ENCODE data around the gene AIFM1. TPM values are rescaled to one million over a fixed set of nuclear protein-coding genes. Genes with fewer than 3 reads are reported as not detected.

Gene AIFM1
- polyA plus RNA-seq, 1 donor (not counting 4 experiments of a cell fraction or from before 2014, with no cell fraction given): 52.5 TPM

DNA sequence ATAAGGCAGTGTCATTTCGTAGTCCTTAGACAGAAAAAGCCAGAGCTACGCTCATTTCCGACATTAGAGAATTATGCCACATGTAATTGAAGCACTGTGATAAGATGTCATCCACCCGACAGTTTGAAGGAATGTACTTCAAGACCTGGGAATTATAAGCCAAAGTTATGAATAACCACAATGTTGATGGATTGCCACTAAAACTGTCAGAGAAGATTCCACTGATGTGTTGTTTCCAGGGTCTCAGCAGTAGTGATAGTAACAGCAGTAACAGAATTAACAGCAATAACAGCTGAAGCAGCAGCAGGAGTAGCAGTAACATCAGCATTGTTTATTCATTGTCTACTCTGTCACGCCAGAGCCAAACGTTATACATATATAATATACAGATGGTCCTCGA is 30.8 kb upstream of the AIFM1 start:
- Histone ChIP-seq H3K79me2 (ENCODE audit: control insufficient read depth, insufficient read depth, low read length) (no peaks in the 10 kb centered on the region), H3K27me3 (ENCODE audit: control insufficient read depth, extremely low read depth, insufficient read depth, low read length) (no peaks in the 10 kb centered on the region), H3K9ac (ENCODE audit: control insufficient read depth, extremely low read depth, insufficient read depth, low read length) (no peak overlapping the region), H3K27ac (ENCODE audit: control insufficient read depth, insufficient read depth, low read length) (no peak overlapping the region), H3K4me3 (ENCODE audit: control insufficient read depth in 2 of 3, extremely low read depth in 1 of 3, insufficient read depth in 2 of 3, low read depth in 1 of 3, low read length in 3 of 3) (no peak overlapping the region), H3K9me1 (ENCODE audit: control insufficient read depth, extremely low read depth, insufficient read depth, low read length) (no peaks in the 10 kb centered on the region), H3K4me1 (ENCODE audit: control insufficient read depth, extremely low read depth, insufficient read depth, low read length) (no peaks in the 10 kb centered on the region), H4K20me1 (ENCODE audit: control insufficient read depth, extremely low read depth, insufficient read depth, low read length) (no peaks in the 10 kb centered on the region), H3K9me3 (ENCODE audit: control insufficient read depth, low read depth, low read length) (no peaks in the 10 kb centered on the region), H3K4me2 (ENCODE audit: control insufficient read depth, extremely low read depth, insufficient read depth, low read depth, low read length) (no peak overlapping the region), H3K36me3 (ENCODE audit: control insufficient read depth in 2 of 2, extremely low read depth in 1 of 2, insufficient read depth in 2 of 2, low read length in 2 of 2) (no peaks in the 10 kb centered on the region), H2AFZ (ENCODE audit: control insufficient read depth, low read length) (no peak overlapping the region)
- DNase-seq (ENCODE audit: low read depth, low spot score): no peak
- FAIRE-seq: no peak
- TF ChIP-seq EZH2 (IDR thresholded peaks at IDR 0.05; ENCODE audit: low read length): no peak
- dilution Hi-C loops (cut with MboI; ENCODE audit: extremely low pct_ligation_motif_present, low sequenced_read_pairs): no loop called here

DNA sequence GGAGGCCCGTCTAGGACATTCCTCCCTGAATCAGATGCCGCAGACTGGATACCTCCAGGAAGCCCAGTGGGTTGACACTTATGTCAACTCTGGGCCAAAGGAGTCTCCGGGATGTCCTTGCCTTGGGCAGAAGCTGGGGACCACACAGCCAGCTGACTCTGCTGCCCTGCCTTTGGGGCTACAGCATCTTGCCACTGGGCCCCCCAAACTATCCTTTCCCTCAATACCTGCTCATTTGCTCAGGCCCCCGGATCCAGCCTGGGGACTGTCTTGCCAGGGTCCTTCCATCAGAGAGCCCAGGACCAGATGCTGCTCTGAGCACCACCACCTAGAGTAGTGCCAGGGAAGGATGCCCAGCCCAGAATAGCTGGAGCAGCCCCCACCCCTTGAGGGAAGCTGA is 25.2 kb upstream of the AIFM1 start:
- Histone ChIP-seq H3K9me1 (ENCODE audit: control insufficient read depth, extremely low read depth, insufficient read depth, low read length) (no peaks in the 10 kb centered on the region), H3K4me1 (ENCODE audit: control insufficient read depth, extremely low read depth, insufficient read depth, low read length) (no peaks in the 10 kb centered on the region), H3K4me2 (ENCODE audit: control insufficient read depth, extremely low read depth, insufficient read depth, low read depth, low read length) (no peak overlapping the region), H3K27ac (ENCODE audit: control insufficient read depth, insufficient read depth, low read length) (no peak overlapping the region), H3K36me3 (ENCODE audit: control insufficient read depth in 2 of 2, extremely low read depth in 1 of 2, insufficient read depth in 2 of 2, low read length in 2 of 2) (no peaks in the 10 kb centered on the region), H2AFZ (ENCODE audit: control insufficient read depth, low read length) (no peak overlapping the region), H3K9me3 (ENCODE audit: control insufficient read depth, low read depth, low read length) (no peaks in the 10 kb centered on the region), H3K4me3 (ENCODE audit: control insufficient read depth in 2 of 3, extremely low read depth in 1 of 3, insufficient read depth in 2 of 3, low read depth in 1 of 3, low read length in 3 of 3) (no peak overlapping the region), H4K20me1 (ENCODE audit: control insufficient read depth, extremely low read depth, insufficient read depth, low read length) (no peaks in the 10 kb centered on the region), H3K9ac (ENCODE audit: control insufficient read depth, extremely low read depth, insufficient read depth, low read length) (no peak overlapping the region), H3K79me2 (ENCODE audit: control insufficient read depth, insufficient read depth, low read length) (no peaks in the 10 kb centered on the region), H3K27me3 (ENCODE audit: control insufficient read depth, extremely low read depth, insufficient read depth, low read length) (no peaks in the 10 kb centered on the region)
- TF ChIP-seq, protein P1, sequence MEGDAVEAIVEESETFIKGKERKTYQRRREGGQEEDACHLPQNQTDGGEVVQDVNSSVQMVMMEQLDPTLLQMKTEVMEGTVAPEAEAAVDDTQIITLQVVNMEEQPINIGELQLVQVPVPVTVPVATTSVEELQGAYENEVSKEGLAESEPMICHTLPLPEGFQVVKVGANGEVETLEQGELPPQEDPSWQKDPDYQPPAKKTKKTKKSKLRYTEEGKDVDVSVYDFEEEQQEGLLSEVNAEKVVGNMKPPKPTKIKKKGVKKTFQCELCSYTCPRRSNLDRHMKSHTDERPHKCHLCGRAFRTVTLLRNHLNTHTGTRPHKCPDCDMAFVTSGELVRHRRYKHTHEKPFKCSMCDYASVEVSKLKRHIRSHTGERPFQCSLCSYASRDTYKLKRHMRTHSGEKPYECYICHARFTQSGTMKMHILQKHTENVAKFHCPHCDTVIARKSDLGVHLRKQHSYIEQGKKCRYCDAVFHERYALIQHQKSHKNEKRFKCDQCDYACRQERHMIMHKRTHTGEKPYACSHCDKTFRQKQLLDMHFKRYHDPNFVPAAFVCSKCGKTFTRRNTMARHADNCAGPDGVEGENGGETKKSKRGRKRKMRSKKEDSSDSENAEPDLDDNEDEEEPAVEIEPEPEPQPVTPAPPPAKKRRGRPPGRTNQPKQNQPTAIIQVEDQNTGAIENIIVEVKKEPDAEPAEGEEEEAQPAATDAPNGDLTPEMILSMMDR (optimal IDR thresholded peaks at IDR 0.05 in 1 of 3, IDR thresholded peaks at IDR 0.05 in 1 of 3, conservative IDR thresholded peaks at IDR 0.05 in 1 of 3; ENCODE audit: extremely low read depth in 1 of 3, insufficient read depth in 2 of 3, low read length in 3 of 3): no peak
- no peak for TF ChIP-seq EZH2 (IDR thresholded peaks at IDR 0.05; ENCODE audit: low read length)
- FAIRE-seq: no peak
- DNase-seq (ENCODE audit: low read depth, low spot score): no peak
- dilution Hi-C loops (cut with MboI; ENCODE audit: extremely low pct_ligation_motif_present, low sequenced_read_pairs): no loop called here

DNA sequence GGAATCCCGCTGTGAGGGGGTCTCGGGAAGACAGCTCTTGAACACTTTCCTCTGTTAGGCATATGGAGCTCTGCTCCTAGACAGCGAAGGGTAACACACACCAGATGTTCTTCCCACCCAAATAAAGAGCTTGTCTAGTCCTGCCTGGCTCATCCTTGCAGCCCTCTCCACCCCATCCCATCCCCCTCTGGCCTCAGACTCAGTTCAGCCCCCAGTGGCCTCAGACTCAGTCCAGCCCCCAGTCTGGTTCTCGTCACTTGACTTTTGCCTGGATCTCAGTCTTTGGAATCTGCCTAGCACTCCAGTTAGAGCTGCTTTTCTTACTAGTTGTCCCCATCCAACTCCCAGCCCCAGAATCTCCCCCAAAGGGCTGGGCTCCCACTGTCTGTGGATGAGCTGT is 21.0 kb upstream of the AIFM1 start:
- TF ChIP-seq, protein P1 (optimal IDR thresholded peaks at IDR 0.05 in 1 of 3, IDR thresholded peaks at IDR 0.05 in 1 of 3, conservative IDR thresholded peaks at IDR 0.05 in 1 of 3; ENCODE audit: extremely low read depth in 1 of 3, insufficient read depth in 2 of 3, low read length in 3 of 3): no peak
- TF ChIP-seq EZH2 (IDR thresholded peaks at IDR 0.05; ENCODE audit: low read length): no peak
- no peak for DNase-seq (ENCODE audit: low read depth, low spot score)
- dilution Hi-C loops (cut with MboI; ENCODE audit: extremely low pct_ligation_motif_present, low sequenced_read_pairs): no loop called here

More for the DNA sequence above, 21.0 kb upstream of the AIFM1 start:
- H3K9me3 ChIP-seq (ENCODE audit: control insufficient read depth, low read depth, low read length): no peaks in the 10 kb centered on the region
- no peaks in the 10 kb centered on the region for H3K27me3 ChIP-seq (ENCODE audit: control insufficient read depth, extremely low read depth, insufficient read depth, low read length)
- no peak for FAIRE-seq
- H3K4me3 ChIP-seq (ENCODE audit: control insufficient read depth in 2 of 3, extremely low read depth in 1 of 3, insufficient read depth in 2 of 3, low read depth in 1 of 3, low read length in 3 of 3): no peak overlapping the region
- peak overlapping the region; percentile 22 for H3K4me2 ChIP-seq (ENCODE audit: control insufficient read depth, extremely low read depth, insufficient read depth, low read depth, low read length)
- no peaks in the 10 kb centered on the region for H4K20me1 ChIP-seq (ENCODE audit: control insufficient read depth, extremely low read depth, insufficient read depth, low read length)
- no peak overlapping the region for H2AFZ ChIP-seq (ENCODE audit: control insufficient read depth, low read length)
- no peaks in the 10 kb centered on the region for H3K36me3 ChIP-seq (ENCODE audit: control insufficient read depth in 2 of 2, extremely low read depth in 1 of 2, insufficient read depth in 2 of 2, low read length in 2 of 2)
- H3K27ac ChIP-seq (ENCODE audit: control insufficient read depth, insufficient read depth, low read length): no peak overlapping the region
- no peaks in the 10 kb centered on the region for H3K9me1 ChIP-seq (ENCODE audit: control insufficient read depth, extremely low read depth, insufficient read depth, low read length)
- no peak overlapping the region for H3K9ac ChIP-seq (ENCODE audit: control insufficient read depth, extremely low read depth, insufficient read depth, low read length)
- no peaks in the 10 kb centered on the region for H3K79me2 ChIP-seq (ENCODE audit: control insufficient read depth, insufficient read depth, low read length)
- no peaks in the 10 kb centered on the region for H3K4me1 ChIP-seq (ENCODE audit: control insufficient read depth, extremely low read depth, insufficient read depth, low read length)
